ENCODE measurements around the gene SETD1A. TPM values are rescaled to one million over a fixed set of nuclear protein-coding genes. Genes with fewer than 3 reads are reported as not detected.

SETD1A gene
- total and polyA plus RNA-seq, 2 of the 8 experiments (the other 6 are each of a cell fraction or from before 2014, with no cell fraction given): 4.8 to 29.0 TPM

- H4K20me1 ChIP-seq (replicated peaks in 1 of 2; ENCODE audit: control insufficient read depth in 1 of 2, insufficient read depth in 2 of 2, low read length in 2 of 2): peaks cover 0 to 2% of the 10 kb centered on the region in 2 experiments
- no peaks in the 10 kb centered on the region for H3K79me2 ChIP-seq (ENCODE audit: control insufficient read depth in 1 of 2, insufficient read depth in 2 of 2, low read length in 2 of 2)
- TF ChIP-seq RXRA (IDR thresholded peaks at IDR 0.05; ENCODE audit: insufficient read depth, low read depth, low read length) (no peak), HDAC2 (IDR thresholded peaks at IDR 0.05; ENCODE audit: borderline replicate concordance in 1 of 2, low read depth in 2 of 2, low read length in 2 of 2) (no peak), TAF7 (optimal IDR thresholded peaks at IDR 0.05; ENCODE audit: borderline replicate concordance, low read depth, low read length) (no peak)
- H4K5ac ChIP-seq (ENCODE audit: insufficient read length, low read depth, low read length): no peak overlapping the region
- no peak overlapping the region for H3K9ac ChIP-seq (replicated peaks in 1 of 4; ENCODE audit: extremely low read depth in 1 of 4, low read depth in 3 of 4, low read length in 3 of 4)
- no peak overlapping the region for H2BK5ac ChIP-seq (ENCODE audit: low read depth, low read length)
- no peak overlapping the region for H4K91ac ChIP-seq (replicated peaks; ENCODE audit: insufficient read length, low read length)
- no peak overlapping the region for H4K8ac ChIP-seq (ENCODE audit: extremely low read depth, insufficient read depth, low read length)
- H3K27me3 ChIP-seq (replicated peaks in 1 of 4; ENCODE audit: control insufficient read depth in 3 of 4, extremely low read depth in 1 of 4, insufficient read depth in 3 of 4, low read length in 3 of 4): no peaks in the 10 kb centered on the region
- H3K79me1 ChIP-seq (ENCODE audit: low read depth, low read length): no peaks in the 10 kb centered on the region
- H3K23me2 ChIP-seq (ENCODE audit: low read depth, low read length): peaks cover 5% of the 10 kb centered on the region; the same call in 1 of the 2 replicates
- H3K36me3 ChIP-seq (ENCODE audit: control insufficient read depth in 2 of 4, insufficient read depth in 4 of 4, low read length in 3 of 4): no peaks in the 10 kb centered on the region
- ChIA-PET CTCF (ENCODE audit: partially characterized antibody) (interaction anchor here (0.5 to 8.0 kb wide), 6 partner anchors 17 to 291 kb away, joined by 3 to 63 read pairs (median 4); no protein-coding TSS in a partner anchor), POLR2A (ENCODE audit: partially characterized antibody) (interaction anchor here (1.0 to 1.5 kb wide), 2 partner anchors 25 to 113 kb away, joined by 3 read pairs; partner anchors contain the start of gene BCL7C)
- H3K23ac ChIP-seq (ENCODE audit: insufficient read length): no peak overlapping the region
- no peak overlapping the region for H3K56ac ChIP-seq (replicated peaks; ENCODE audit: insufficient read length, low read depth, low read length)
- no peak overlapping the region for H3K4me3 ChIP-seq (ENCODE audit: extremely low read depth in 1 of 4, insufficient read depth in 2 of 4, low read depth in 3 of 4, low read length in 4 of 4)
- H2BK15ac ChIP-seq (ENCODE audit: low read length): no peak overlapping the region
- no peak overlapping the region for H2AFZ ChIP-seq (ENCODE audit: low read length)
- H2AK5ac ChIP-seq (ENCODE audit: low read depth, low read length): no peak overlapping the region
- H2BK12ac ChIP-seq (ENCODE audit: low read depth, low read length): no peak overlapping the region
- no peaks in the 10 kb centered on the region for H3K9me3 ChIP-seq (ENCODE audit: insufficient read depth in 2 of 2, low read depth in 1 of 2, low read length in 1 of 2)
- DNase-seq (ENCODE audit: low read depth in 1 of 2, low spot score in 2 of 2): no peak
- WGBS, 2 experiments (ENCODE audit: extremely low coverage in 1 of 2, insufficient coverage in 1 of 2, insufficient read length in 1 of 2, insufficient replicate concordance in 2 of 2, low coverage in 1 of 2, low lambda C conversion rate in 2 of 2, missing lambda C conversion rate in 1 of 2): 86% methylated on average over 1 of the region's 1 CpG; no CpG with 5 or more reads in 1 of the 2 experiments
- no peak overlapping the region for H2BK20ac ChIP-seq (ENCODE audit: low read length)
- H3K14ac ChIP-seq (ENCODE audit: insufficient read length): no peak overlapping the region
- no peaks in the 10 kb centered on the region; a peak in 2 of 7 replicates for H3K4me1 ChIP-seq (replicated peaks in 1 of 4; ENCODE audit: control insufficient read depth in 3 of 4, insufficient read depth in 4 of 4, low read length in 3 of 4)
- no peak overlapping the region for H3K4ac ChIP-seq (replicated peaks; ENCODE audit: insufficient read length, low read depth, low read length)
- H3K18ac ChIP-seq (ENCODE audit: extremely low read depth, low read length): no peak overlapping the region
- H2BK120ac ChIP-seq (replicated peaks; ENCODE audit: low read depth, low read length): no peak overlapping the region
- no peak overlapping the region for H3K27ac ChIP-seq (ENCODE audit: low read depth, low read length)
- H3K4me2 ChIP-seq (ENCODE audit: insufficient read depth in 1 of 2, low read depth in 2 of 2, low read length in 2 of 2): no peak overlapping the region
- no peak for FAIRE-seq
Observed at GRCh38 chr16:30918614-30919013, 38.9 kb upstream of the SETD1A start.

Measured in H1 (cell line).